Activated T-cell treated with anti-CD3 and anti-CD28 coated beads, Interleukin-2, amount 50 U/mL, for 24 hours (primary cell): ENCODE measurements around the gene UNC13B.

ENCODE experiments used
- DNase-seq: peaks from one replicate; pipeline ENCODE4 v3.0.0-alpha.2; 2020
- H3K27ac Mint-ChIP-seq: 2 replicates; pipeline ENCODE4 v1.8.0; 2020; ENCODE audit warnings: mild to moderate bottlenecking, mixed read lengths
- H3K27me3 Mint-ChIP-seq: 2 replicates; pipeline ENCODE4 v1.8.0; 2020; ENCODE audit warnings: mixed read lengths
- H3K36me3 Mint-ChIP-seq: 2 replicates; pipeline ENCODE4 v1.8.0; 2020; ENCODE audit warnings: low read depth, mixed read lengths
- H3K4me1 Mint-ChIP-seq: 2 replicates; pipeline ENCODE4 v1.8.0; 2020; ENCODE audit warnings: low read depth, mixed read lengths
- H3K4me3 Mint-ChIP-seq: 2 replicates; pipeline ENCODE4 v1.8.0; 2020; ENCODE audit warnings: mild to moderate bottlenecking, moderate library complexity, mixed read lengths
- H3K9me3 Mint-ChIP-seq: 2 replicates; pipeline ENCODE4 v1.8.0; 2020; ENCODE audit warnings: mixed read lengths

Gene UNC13B

GRCh38 chr9:35338561-35339274 lies 176.9 kb downstream of the UNC13B start:
- DNase-seq: no peak
- no peaks in the 10 kb centered on the region for H3K9me3 Mint-ChIP-seq
- no peak overlapping the region for H3K4me3 Mint-ChIP-seq
- no peak overlapping the region for H3K27ac Mint-ChIP-seq
- H3K27me3 Mint-ChIP-seq: peaks cover 16% of the 10 kb centered on the region
- H3K4me1 Mint-ChIP-seq: no peaks in the 10 kb centered on the region
- no peaks in the 10 kb centered on the region for H3K36me3 Mint-ChIP-seq

- no peak overlapping the region for H3K4me3 Mint-ChIP-seq
- no peaks in the 10 kb centered on the region for H3K9me3 Mint-ChIP-seq
- H3K4me1 Mint-ChIP-seq: no peaks in the 10 kb centered on the region
- no peaks in the 10 kb centered on the region for H3K36me3 Mint-ChIP-seq
- DNase-seq: no peak
- H3K27me3 Mint-ChIP-seq: peaks cover 16% of the 10 kb centered on the region
- no peak overlapping the region for H3K27ac Mint-ChIP-seq
These were observed 178.2 kb downstream of the UNC13B start for GRCh38 chr9:35340046-35340445.

GRCh38 chr9:35341021-35341420 lies 179.2 kb downstream of the UNC13B start:
- no peak for DNase-seq
- no peak overlapping the region for H3K27ac Mint-ChIP-seq
- H3K4me1 Mint-ChIP-seq: no peaks in the 10 kb centered on the region
- no peaks in the 10 kb centered on the region for H3K9me3 Mint-ChIP-seq
- peaks cover 16% of the 10 kb centered on the region for H3K27me3 Mint-ChIP-seq
- H3K36me3 Mint-ChIP-seq: no peaks in the 10 kb centered on the region
- H3K4me3 Mint-ChIP-seq: no peak overlapping the region

- H3K9me3 Mint-ChIP-seq: no peaks in the 10 kb centered on the region
- H3K27ac Mint-ChIP-seq: no peak overlapping the region
- H3K4me1 Mint-ChIP-seq: no peaks in the 10 kb centered on the region
- H3K4me3 Mint-ChIP-seq: no peak overlapping the region
- DNase-seq: no peak
- H3K27me3 Mint-ChIP-seq: peaks cover 16% of the 10 kb centered on the region
- H3K36me3 Mint-ChIP-seq: no peaks in the 10 kb centered on the region
These were observed 179.8 kb downstream of the UNC13B start for GRCh38 chr9:35341585-35341984.

DNA sequence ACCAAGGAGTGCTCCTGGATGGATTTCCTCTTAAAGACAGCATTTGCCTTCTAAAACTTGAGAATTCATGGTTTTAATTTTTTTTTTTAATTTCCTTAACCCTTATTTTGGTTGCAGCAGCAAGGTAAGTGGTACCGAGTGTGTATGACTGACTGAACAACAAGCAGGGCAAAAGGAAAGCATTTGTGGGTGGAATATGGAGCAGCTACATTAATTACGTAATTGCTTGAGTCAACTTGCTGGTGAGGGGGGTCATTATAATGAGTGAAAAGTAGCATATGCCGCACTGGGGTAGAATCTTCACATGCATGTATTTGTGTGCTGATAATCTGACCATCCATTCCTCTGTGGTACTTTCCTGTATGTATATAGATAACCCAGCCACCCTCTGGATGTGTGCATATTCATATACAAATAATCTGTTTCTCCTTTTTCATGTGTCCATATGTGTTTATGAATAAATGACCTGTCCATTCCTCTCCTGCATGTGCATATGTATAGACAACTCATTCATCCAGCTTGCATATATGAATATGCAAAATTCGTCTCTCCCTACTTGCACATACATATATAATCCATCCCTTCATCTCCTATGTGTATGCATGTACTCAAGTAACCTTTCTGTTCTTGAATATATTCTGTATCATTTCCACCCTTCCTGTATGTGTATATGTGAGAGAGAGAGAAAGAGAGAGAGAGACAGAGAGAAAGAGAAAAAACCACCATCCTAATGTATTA lies 180.6 kb downstream of the UNC13B start:
- Mint-ChIP-seq H3K4me3 (no peak overlapping the region), H3K27me3 (peaks cover 16% of the 10 kb centered on the region), H3K36me3 (no peaks in the 10 kb centered on the region), H3K27ac (no peak overlapping the region), H3K4me1 (no peaks in the 10 kb centered on the region), H3K9me3 (no peaks in the 10 kb centered on the region)
- DNase-seq: no peak

DNA sequence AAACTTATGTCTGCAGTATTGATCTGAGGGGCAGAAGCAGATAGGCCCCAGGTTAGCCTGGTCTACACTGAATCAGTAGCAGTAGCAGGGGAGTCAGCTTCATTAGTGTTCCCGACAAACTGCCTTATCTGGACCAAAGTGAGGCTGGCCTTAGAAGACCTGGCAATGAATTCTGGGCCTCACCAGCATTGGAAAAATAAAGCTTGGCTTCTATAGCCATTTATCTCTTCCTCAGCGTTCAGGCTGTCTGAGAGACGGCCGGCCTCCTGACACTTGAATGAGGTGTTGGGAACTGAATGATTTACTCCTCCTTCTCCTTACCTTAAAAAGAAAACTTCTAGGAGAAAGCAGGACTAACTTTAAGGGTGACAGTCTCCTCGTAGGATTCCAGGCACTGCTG lies 186.3 kb downstream of the UNC13B start:
- Mint-ChIP-seq H3K4me3 (no peak overlapping the region), H3K36me3 (no peaks in the 10 kb centered on the region), H3K9me3 (no peaks in the 10 kb centered on the region), H3K27me3 (peaks cover 6% of the 10 kb centered on the region), H3K4me1 (no peaks in the 10 kb centered on the region), H3K27ac (no peak overlapping the region)
- DNase-seq: no peak

- Mint-ChIP-seq H3K4me1 (no peaks in the 10 kb centered on the region), H3K4me3 (no peak overlapping the region), H3K27me3 (peaks cover 2% of the 10 kb centered on the region), H3K27ac (no peak overlapping the region), H3K36me3 (no peaks in the 10 kb centered on the region), H3K9me3 (no peaks in the 10 kb centered on the region)
- no peak for DNase-seq
These were observed 187.6 kb downstream of the UNC13B start for GRCh38 chr9:35349287-35349990.

DNA sequence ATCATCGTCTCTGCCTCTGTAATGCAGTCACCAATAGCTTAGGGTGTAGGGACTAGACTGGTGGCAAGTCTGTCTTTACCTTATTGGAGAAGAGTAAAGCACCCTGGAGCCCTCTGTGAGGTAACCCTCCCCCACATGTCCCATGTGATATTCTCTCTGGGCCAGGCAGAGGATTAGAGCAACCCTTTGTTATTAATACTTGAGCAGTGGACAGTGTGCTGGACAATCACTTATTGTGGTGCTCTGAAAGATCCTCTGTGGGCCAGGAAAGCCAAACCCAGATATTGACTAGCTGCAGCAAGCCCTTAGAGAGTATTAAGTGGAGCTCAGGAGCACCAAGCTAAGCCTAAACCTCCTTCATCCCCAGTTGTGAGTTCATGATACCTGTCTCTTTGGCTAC lies 188.4 kb downstream of the UNC13B start:
- Mint-ChIP-seq H3K9me3 (no peaks in the 10 kb centered on the region), H3K4me1 (no peaks in the 10 kb centered on the region), H3K4me3 (no peak overlapping the region), H3K27ac (no peak overlapping the region), H3K27me3 (peaks cover 2% of the 10 kb centered on the region), H3K36me3 (no peaks in the 10 kb centered on the region)
- no peak for DNase-seq

DNA sequence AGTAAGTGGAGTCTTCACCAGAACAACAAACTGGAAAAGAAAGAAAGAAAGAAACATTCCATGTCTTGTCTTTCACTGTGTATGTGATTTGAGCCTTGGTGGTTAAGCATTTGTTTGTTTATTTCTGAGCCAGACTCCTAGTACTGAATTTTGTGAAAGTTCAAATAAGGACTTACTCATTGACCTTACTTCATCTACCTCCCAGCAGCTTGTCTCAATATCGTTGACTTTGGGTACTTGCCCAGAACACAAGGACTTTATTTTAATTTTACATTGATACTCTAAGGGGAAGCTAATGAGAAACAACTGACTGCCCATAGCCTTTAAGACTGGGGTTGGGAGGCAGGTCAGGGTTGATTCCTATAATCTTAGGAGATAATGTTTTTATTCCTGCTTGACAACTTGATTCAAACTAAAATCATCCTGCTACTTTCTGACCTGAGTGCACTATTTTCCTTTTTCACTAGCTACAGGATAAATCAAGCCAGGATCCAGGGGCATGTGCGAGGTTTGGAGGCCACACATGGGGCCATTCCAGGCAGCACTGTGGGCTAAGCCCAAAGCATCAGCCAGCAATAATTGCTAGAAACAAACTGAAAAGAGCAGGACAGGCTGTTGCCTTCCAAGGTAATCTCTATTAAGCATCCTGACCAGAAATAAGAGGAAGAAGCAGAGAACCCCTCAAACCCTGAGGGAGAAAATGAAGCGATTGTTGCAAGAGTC lies 189.2 kb downstream of the UNC13B start:
- H3K27me3 Mint-ChIP-seq: peaks cover 2% of the 10 kb centered on the region

GRCh38 chr9:35353731-35354365 lies 192.0 kb downstream of the UNC13B start:
- no peaks in the 10 kb centered on the region for H3K9me3 Mint-ChIP-seq
- H3K36me3 Mint-ChIP-seq: no peaks in the 10 kb centered on the region
- H3K27me3 Mint-ChIP-seq: peaks cover 3% of the 10 kb centered on the region
- no peak for DNase-seq
- no peak overlapping the region for H3K27ac Mint-ChIP-seq
- no peaks in the 10 kb centered on the region for H3K4me1 Mint-ChIP-seq
- H3K4me3 Mint-ChIP-seq: no peak overlapping the region

More for the DNA sequence above, 189.2 kb downstream of the UNC13B start:
- H3K9me3 Mint-ChIP-seq: no peaks in the 10 kb centered on the region
- no peaks in the 10 kb centered on the region for H3K36me3 Mint-ChIP-seq
- H3K4me3 Mint-ChIP-seq: no peak overlapping the region
- H3K4me1 Mint-ChIP-seq: no peaks in the 10 kb centered on the region
- no peak overlapping the region for H3K27ac Mint-ChIP-seq
- no peak for DNase-seq

DNA sequence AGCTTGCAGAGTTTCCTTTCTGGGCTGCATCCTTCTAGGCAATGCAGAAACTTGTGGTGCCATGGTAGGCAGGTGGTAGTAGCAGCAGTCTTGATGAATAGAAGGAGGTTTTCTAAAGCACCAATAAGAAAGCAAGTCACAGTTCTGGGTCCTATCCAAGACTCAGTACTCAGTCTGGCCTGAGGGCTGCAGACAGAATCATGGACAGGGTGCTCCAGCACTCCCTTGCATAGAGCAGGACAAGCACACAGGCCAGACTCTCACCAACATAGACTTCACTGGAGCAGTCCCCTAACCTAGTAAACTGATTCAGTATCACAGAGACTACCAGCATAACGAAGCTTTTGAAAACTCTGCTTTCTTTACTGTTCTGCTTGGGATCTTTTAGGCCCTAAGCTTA lies 194.1 kb downstream of the UNC13B start:
- Mint-ChIP-seq H3K27ac (no peak overlapping the region), H3K4me3 (no peak overlapping the region), H3K27me3 (peaks cover 10% of the 10 kb centered on the region), H3K36me3 (no peaks in the 10 kb centered on the region), H3K4me1 (no peaks in the 10 kb centered on the region), H3K9me3 (no peaks in the 10 kb centered on the region)
- no peak for DNase-seq

- no peak overlapping the region for H3K27ac Mint-ChIP-seq
- H3K27me3 Mint-ChIP-seq: peaks cover 10% of the 10 kb centered on the region
- H3K4me3 Mint-ChIP-seq: no peak overlapping the region
- H3K4me1 Mint-ChIP-seq: no peaks in the 10 kb centered on the region
- DNase-seq: no peak
- H3K9me3 Mint-ChIP-seq: no peaks in the 10 kb centered on the region
- H3K36me3 Mint-ChIP-seq: no peaks in the 10 kb centered on the region
These were observed 195.3 kb downstream of the UNC13B start for GRCh38 chr9:35357116-35357515.

DNA sequence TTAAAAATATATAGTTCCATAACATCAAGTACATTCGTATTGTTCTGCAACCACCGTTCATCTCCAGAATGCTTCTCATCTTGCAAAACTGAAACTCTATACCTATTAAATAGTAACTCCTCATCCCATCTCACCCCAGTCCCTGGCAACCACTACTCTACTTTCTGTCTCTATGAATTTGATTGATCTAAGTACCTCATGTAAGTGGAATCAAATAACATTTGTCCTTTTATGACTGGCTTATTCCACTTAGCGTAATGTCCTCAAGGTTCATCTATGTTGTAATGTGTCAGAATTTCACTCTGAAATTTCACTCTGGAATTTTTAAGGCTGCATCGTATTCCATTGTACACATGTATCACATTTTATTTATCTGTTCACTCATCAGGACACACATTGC lies 196.0 kb downstream of the UNC13B start:
- no peak for DNase-seq
- Mint-ChIP-seq H3K27me3 (peaks cover 10% of the 10 kb centered on the region), H3K36me3 (no peaks in the 10 kb centered on the region), H3K27ac (no peak overlapping the region), H3K9me3 (no peaks in the 10 kb centered on the region), H3K4me1 (no peaks in the 10 kb centered on the region), H3K4me3 (no peak overlapping the region)
